Measurements from ENCODE around the gene SYNJ1. TPM values are rescaled to one million over a fixed set of nuclear protein-coding genes. Genes with fewer than 3 reads are reported as not detected.

SYNJ1 gene
- total and polyA plus RNA-seq, 9 of the 15 experiments (the other 6 are each of a cell fraction or from before 2014, with no cell fraction given) = 2.4 to 10.6 (median 5.6) TPM

DNA sequence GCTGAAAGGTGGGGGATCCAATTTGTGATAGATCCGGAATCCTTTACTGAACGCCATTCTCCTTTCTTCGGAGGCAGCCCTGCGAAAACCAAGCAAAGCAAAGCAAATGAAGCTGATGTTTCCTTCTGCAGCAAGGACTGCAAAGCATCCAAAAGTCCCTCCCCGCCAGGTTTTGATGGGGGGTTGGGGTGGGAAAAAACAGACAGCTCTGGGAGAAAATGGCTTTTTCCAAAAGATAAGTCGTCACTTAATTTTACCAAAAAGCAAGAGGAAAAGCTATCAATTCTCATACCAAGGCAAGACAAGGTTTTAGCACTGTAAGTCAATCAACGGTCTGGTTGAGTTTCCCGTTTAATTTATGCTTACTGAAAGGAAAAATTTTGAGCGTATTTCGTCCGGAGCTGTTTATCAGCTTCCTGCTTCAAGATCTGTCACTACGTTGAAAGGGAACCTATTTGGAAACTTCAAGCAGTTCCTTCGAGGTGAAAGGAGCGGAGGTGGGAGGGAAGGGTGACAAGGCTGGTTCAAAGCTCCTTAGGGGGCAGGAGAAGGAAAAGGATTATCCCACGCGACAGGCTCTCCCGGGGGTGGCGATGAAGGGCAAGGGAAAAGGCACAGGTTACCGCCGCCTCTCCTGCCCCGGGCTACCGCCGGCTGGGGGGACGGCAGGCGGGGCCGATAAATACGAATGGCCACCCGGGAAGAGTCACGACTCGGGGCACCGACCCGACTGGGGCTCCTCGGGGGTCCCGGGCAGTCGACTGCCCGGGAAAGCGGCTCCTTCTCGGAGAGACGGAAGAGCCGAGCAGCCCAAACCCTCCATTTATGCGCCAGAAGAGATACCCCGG, 750 bp downstream of the SYNJ1 start (continued):
- TF ChIP-seq TAF1 (IDR thresholded peaks at IDR 0.05; ENCODE audit: control insufficient read depth, extremely low read depth, insufficient read depth, low read length, severe bottlenecking) (no peak), MTA1 (IDR thresholded peaks at IDR 0.05; ENCODE audit: borderline replicate concordance) (no peak; the same call in 1 of the 2 replicates), ATF7 (IDR thresholded peaks at IDR 0.05) (peak; percentile 48; the same call in 1 of the 2 replicates), ZNF512 (tag; IDR thresholded peaks at IDR 0.05) (0 out of 2 replicates have a peak, but pooled peaks have one; percentile 33), ZNF77 (CRISPR knock-in tag; IDR thresholded peaks at IDR 0.05) (no peak), PRDM10 (IDR thresholded peaks at IDR 0.05; ENCODE audit: partially characterized antibody) (peak; percentile 95), ATF4 (CRISPR knock-in tag; IDR thresholded peaks at IDR 0.05) (no peak), TBP (optimal IDR thresholded peaks at IDR 0.05; ENCODE audit: low read depth, low read length) (no peak), RBM15 (IDR thresholded peaks at IDR 0.05; ENCODE audit: insufficient read depth, low read length) (no peak), TSHZ1 (CRISPR knock-in tag; IDR thresholded peaks at IDR 0.05) (no peak), ZNF133 (CRISPR knock-in tag; IDR thresholded peaks at IDR 0.05) (no peak), NFIC (IDR thresholded peaks at IDR 0.05) (no peak), SRSF9 (IDR thresholded peaks at IDR 0.05; ENCODE audit: borderline replicate concordance, low read depth, low read length) (no peak), EGR1 (conservative IDR thresholded peaks at IDR 0.05) (peak; percentile 40)

All from K562 (cell line).